Astrocyte (in vitro differentiated cells and primary cell): ENCODE measurements around the gene TANGO2. TPM values are rescaled to one million over a fixed set of nuclear protein-coding genes. Genes with fewer than 3 reads are reported as not detected.

Experiments used
- DNase-seq: peaks from one replicate; pipeline ENCODE4 v3.0.0-alpha.2; 2010; ENCODE audit warnings: low read depth
- FAIRE-seq: peaks from 2 replicates; lab custom pipeline; 2011; peaks lifted over from hg19 to GRCh38; lab: Jason Lieb, UNC
- H2AFZ ChIP-seq: 2 replicates; pipeline ENCODE4 v1.6.0; 2012; ENCODE audit warnings: low read depth, low read length, inconsistent platforms
- H3K27ac ChIP-seq: 2 replicates; pipeline ENCODE4 v1.5.1; 2011; ENCODE audit warnings: low read depth, low read length, inconsistent platforms
- H3K27me3 ChIP-seq: 2 replicates; pipeline ENCODE4 v1.6.0; 2011; ENCODE audit warnings: low read length, inconsistent platforms; ENCODE audit not compliant: insufficient read depth
- H3K36me3 ChIP-seq: 2 replicates; pipeline ENCODE4 v1.5.1; 2011; ENCODE audit warnings: low read length, inconsistent platforms; ENCODE audit not compliant: insufficient read depth
- H3K4me1 ChIP-seq: 2 replicates; pipeline ENCODE4 v1.5.1; 2011; ENCODE audit warnings: low read length, inconsistent platforms; ENCODE audit not compliant: insufficient read depth
- H3K4me2 ChIP-seq: 2 replicates; pipeline ENCODE4 v1.6.0; 2012; ENCODE audit warnings: low read length, inconsistent platforms
- H3K4me3 ChIP-seq: 2 replicates; pipeline ENCODE4 v1.5.1; 2011; ENCODE audit warnings: low read depth, mild to moderate bottlenecking, low read length, inconsistent platforms; ENCODE audit not compliant: insufficient read depth
- H3K79me2 ChIP-seq: 2 replicates; pipeline ENCODE4 v1.6.0; 2012; ENCODE audit warnings: mild to moderate bottlenecking, low read length, inconsistent platforms; ENCODE audit not compliant: insufficient read depth
- H3K9ac ChIP-seq: 2 replicates; pipeline ENCODE4 v1.6.0; 2012; ENCODE audit warnings: mild to moderate bottlenecking, low read length, inconsistent platforms
- H3K9me3 ChIP-seq: 2 replicates; pipeline ENCODE4 v1.5.1; 2012; ENCODE audit warnings: low read depth, mild to moderate bottlenecking, low read length, inconsistent platforms; ENCODE audit not compliant: insufficient read depth
- H4K20me1 ChIP-seq: 2 replicates; pipeline ENCODE4 v1.6.0; 2012; ENCODE audit warnings: low read length, inconsistent platforms; ENCODE audit not compliant: insufficient read depth
- H3K27ac Mint-ChIP-seq: one replicate; pipeline ENCODE4 v1.8.0; 2021; ENCODE audit warnings: mild to moderate bottlenecking, mixed read lengths; ENCODE audit not compliant: unreplicated experiment
- H3K27me3 Mint-ChIP-seq: one replicate; pipeline ENCODE4 v1.8.0; 2021; ENCODE audit warnings: low read depth, mixed read lengths; ENCODE audit not compliant: unreplicated experiment
- H3K36me3 Mint-ChIP-seq: one replicate; pipeline ENCODE4 v1.8.0; 2021; ENCODE audit warnings: low read depth, mixed read lengths; ENCODE audit not compliant: unreplicated experiment
- H3K4me1 Mint-ChIP-seq: one replicate; pipeline ENCODE4 v1.8.0; 2021; ENCODE audit warnings: low read depth, mixed read lengths; ENCODE audit not compliant: unreplicated experiment
- H3K4me3 Mint-ChIP-seq: one replicate; pipeline ENCODE4 v1.8.0; 2021; ENCODE audit warnings: mild to moderate bottlenecking, moderate library complexity, mixed read lengths; ENCODE audit not compliant: unreplicated experiment
- H3K9me3 Mint-ChIP-seq: one replicate; pipeline ENCODE4 v1.8.0; 2021; ENCODE audit warnings: mild to moderate bottlenecking, mixed read lengths; ENCODE audit not compliant: unreplicated experiment
- CTCF ChIP-seq: IDR thresholded peaks from 2 replicates; pipeline ENCODE4 v1.5.1; 2011; ENCODE audit warnings: low read depth, mild to moderate bottlenecking, inconsistent platforms, low read length, moderate library complexity; ENCODE audit not compliant: insufficient read depth
- EZH2 ChIP-seq: IDR thresholded peaks from 2 replicates; pipeline ENCODE4 v1.6.1; 2012; ENCODE audit warnings: mild to moderate bottlenecking, low read length, inconsistent platforms; ENCODE audit not compliant: insufficient read depth
- total RNA-seq: library from RNA; stranded (reverse); gene quantifications from 2 replicates; pipeline ENCODE4 v1.2.1, GENCODE V29; 2021

Gene TANGO2
- total RNA-seq, 1 donor from 2014 or later: 28.0 TPM

DNA sequence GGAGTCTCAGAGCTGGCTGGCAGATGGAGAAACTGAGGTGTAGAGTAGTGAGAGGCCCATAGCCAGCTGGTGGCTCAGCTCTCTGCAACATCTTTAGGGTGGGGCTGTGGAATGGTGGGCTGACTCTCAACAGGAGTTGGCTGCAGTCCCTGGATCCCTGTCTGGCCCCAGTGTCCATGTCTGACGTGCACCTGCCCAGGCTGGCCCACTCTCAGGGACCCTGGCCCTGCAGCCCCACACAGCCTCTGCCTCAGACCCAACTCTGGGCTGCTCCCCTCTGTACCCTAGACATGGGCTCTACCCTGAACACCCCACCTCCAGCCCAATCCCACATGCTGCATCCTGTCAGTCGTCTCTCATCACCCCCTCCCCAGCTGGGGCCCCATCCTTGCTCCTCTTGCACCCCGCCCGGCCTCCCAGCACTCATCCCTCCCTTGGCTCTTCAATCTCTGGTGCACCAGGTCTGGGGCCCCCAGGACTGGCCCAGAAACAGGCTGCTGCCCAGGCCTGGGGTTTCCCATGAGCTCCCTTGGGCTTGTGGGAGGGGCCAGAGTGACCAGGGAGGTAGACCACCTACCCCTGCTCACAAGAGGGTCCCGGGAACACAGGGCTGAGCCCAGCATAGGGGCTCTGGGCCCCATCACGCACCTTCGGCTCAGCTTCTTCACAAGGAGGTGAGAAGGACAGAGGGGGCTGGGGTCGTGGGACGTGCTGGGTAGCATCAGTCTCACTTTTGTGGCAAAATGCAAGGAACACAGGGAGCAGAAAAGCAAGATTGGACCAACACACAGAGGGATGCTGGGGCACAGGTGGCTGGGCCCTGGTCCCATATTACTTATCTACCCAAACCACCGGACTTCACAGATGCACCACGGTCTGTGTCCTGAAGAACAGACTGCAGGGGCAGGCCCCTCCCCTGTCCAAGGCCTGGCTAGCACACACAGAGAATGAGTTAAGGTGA lies 35.8 kb upstream of the TANGO2 start:
- peaks cover 30% of the 10 kb centered on the region for H4K20me1 ChIP-seq
- Mint-ChIP-seq H3K4me1 (peaks cover 11% of the 10 kb centered on the region), H3K4me3 (peak overlapping the region; percentile 57), H3K36me3 (peaks cover 2% of the 10 kb centered on the region), H3K9me3 (no peaks in the 10 kb centered on the region), H3K27ac (no peak overlapping the region), H3K27me3 (peaks cover 2% of the 10 kb centered on the region)
- H3K4me3 ChIP-seq: no peak overlapping the region
- H2AFZ ChIP-seq: no peak overlapping the region
- H3K79me2 ChIP-seq: peaks cover 21% of the 10 kb centered on the region
- no peaks in the 10 kb centered on the region for H3K9me3 ChIP-seq
- DNase-seq (no peak), FAIRE-seq (no peak)
- no peak overlapping the region for H3K27ac ChIP-seq
- peaks cover 27% of the 10 kb centered on the region for H3K4me1 ChIP-seq
- H3K27me3 ChIP-seq: no peaks in the 10 kb centered on the region
- no peak overlapping the region for H3K9ac ChIP-seq
- TF ChIP-seq EZH2 (no peak), CTCF (no peak)
- H3K4me2 ChIP-seq: peak overlapping the region; percentile 97
- no peaks in the 10 kb centered on the region for H3K36me3 ChIP-seq

GRCh38 chr22:19986011-19986409 lies 34.9 kb upstream of the TANGO2 start:
- Histone ChIP-seq H4K20me1 (peaks cover 30% of the 10 kb centered on the region), H3K79me2 (peaks cover 21% of the 10 kb centered on the region), H3K4me1 (peaks cover 27% of the 10 kb centered on the region), H3K9me3 (no peaks in the 10 kb centered on the region), H2AFZ (no peak overlapping the region), H3K9ac (peak overlapping the region; percentile 83), H3K4me3 (peak overlapping the region; percentile 65), H3K4me2 (peak overlapping the region; percentile 97), H3K27me3 (no peaks in the 10 kb centered on the region), H3K27ac (no peak overlapping the region), H3K36me3 (no peaks in the 10 kb centered on the region)
- no peak for FAIRE-seq
- TF ChIP-seq EZH2 (no peak), CTCF (no peak)
- H3K4me3 Mint-ChIP-seq: peak overlapping the region; percentile 83
- H3K4me1 Mint-ChIP-seq: peaks cover 11% of the 10 kb centered on the region
- no peak overlapping the region for H3K27ac Mint-ChIP-seq
- DNase-seq: no peak
- H3K27me3 Mint-ChIP-seq: peaks cover 2% of the 10 kb centered on the region
- peaks cover 2% of the 10 kb centered on the region for H3K36me3 Mint-ChIP-seq
- no peaks in the 10 kb centered on the region for H3K9me3 Mint-ChIP-seq
